Right atrium auricular region (tissue), 2 donors: ENCODE data around the gene TCHH. TPM values are rescaled to one million over a fixed set of nuclear protein-coding genes. Genes with fewer than 3 reads are reported as not detected.

ENCODE experiments used
- DNase-seq: peaks from one replicate; pipeline ENCODE4 v3.0.0-alpha.2; 2019; ENCODE audit warnings: low spot score
- H3K27ac ChIP-seq, 2 donors: fragments of 200-600 bp; sonication (generic); 1 replicate in 1 of 2; 2 replicates in 1 of 2; pipeline ENCODE4 v1.5.1; 2016 to 2019
- H3K27me3 ChIP-seq, 2 donors: fragments of 200-600 bp; sonication (generic); one replicate each; pipeline versions ENCODE4 v1.5.1 to v1.6.0; 2017 to 2019
- H3K36me3 ChIP-seq: fragments of 200-600 bp; sonication (generic); one replicate; pipeline ENCODE4 v1.5.1; 2016
- H3K4me1 ChIP-seq, 2 donors: fragments of 200-600 bp; sonication (generic); one replicate each; pipeline versions ENCODE4 v1.5.1 to v1.6.0; 2017 to 2019
- H3K4me3 ChIP-seq, 2 donors: fragments of 200-600 bp; sonication (generic); 1 replicate in 1 of 2; 2 replicates in 1 of 2; pipeline ENCODE4 v1.5.1; 2017 to 2019; ENCODE audit warnings: mild to moderate bottlenecking in 1 of 2, moderate library complexity in 1 of 2
- H3K9me3 ChIP-seq, 2 donors: fragments of 200-600 bp; sonication (generic); one replicate each; pipeline ENCODE4 v1.5.1; 2019
- CTCF ChIP-seq, 2 donors: fragments of 200-600 bp; sonication (generic); IDR thresholded peaks; one replicate each; pipeline ENCODE4 v1.5.1; 2019; ENCODE audit warnings: antibody characterized with exemption in 2 of 2
- total RNA-seq, 2 donors: library from RNA; depleted of rRNA; stranded (reverse); fragments of >200 nt; gene quantifications; one replicate each; pipeline ENCODE4 v1.1.0, GENCODE V29; 2016

Gene TCHH
- total RNA-seq, 2 donors from 2014 or later = 0.04 to 0.12 TPM

- no peak overlapping the region for H3K4me3 ChIP-seq
- H3K27me3 ChIP-seq = no peaks in the 10 kb centered on the region
- no peaks in the 10 kb centered on the region for H3K9me3 ChIP-seq
- no peaks in the 10 kb centered on the region for H3K4me1 ChIP-seq
- no peak overlapping the region for H3K27ac ChIP-seq
- DNase-seq = no peak
- no peaks in the 10 kb centered on the region for H3K36me3 ChIP-seq
- no peak for TF ChIP-seq CTCF (IDR thresholded peaks at IDR 0.05)
Measured at GRCh38 chr1:152125834-152126443, 10.7 kb upstream of the TCHH start.

- no peaks in the 10 kb centered on the region for H3K4me1 ChIP-seq
- no peaks in the 10 kb centered on the region for H3K9me3 ChIP-seq
- no peaks in the 10 kb centered on the region for H3K36me3 ChIP-seq
- H3K4me3 ChIP-seq = no peak overlapping the region
- DNase-seq = no peak
- H3K27ac ChIP-seq = no peak overlapping the region
- no peak for TF ChIP-seq CTCF (IDR thresholded peaks at IDR 0.05)
- H3K27me3 ChIP-seq = peaks cover 6 to 8% of the 10 kb centered on the region in 2 donors
Measured at GRCh38 chr1:152118915-152119314, 3.7 kb upstream of the TCHH start.

- TF ChIP-seq CTCF (IDR thresholded peaks at IDR 0.05) = no peak
- no peak for DNase-seq
- peaks cover 29 to 32% of the 10 kb centered on the region in 2 donors for H3K27me3 ChIP-seq
- H3K4me1 ChIP-seq = peaks cover 0 to 49% of the 10 kb centered on the region in 2 donors
- H3K4me3 ChIP-seq = peak overlapping the region in 1 of 2 donors; percentile 50
- H3K36me3 ChIP-seq = no peaks in the 10 kb centered on the region
- no peak overlapping the region for H3K27ac ChIP-seq
- H3K9me3 ChIP-seq = peaks cover 0 to 13% of the 10 kb centered on the region in 2 donors
Measured at GRCh38 chr1:152112885-152113432, 2.3 kb downstream of the TCHH start.

- no peak for TF ChIP-seq CTCF (IDR thresholded peaks at IDR 0.05)
- Histone ChIP-seq H3K27me3 (peaks cover 36 to 38% of the 10 kb centered on the region in 2 donors), H3K9me3 (peaks cover 0 to 20% of the 10 kb centered on the region in 2 donors), H3K27ac (no peak overlapping the region), H3K4me3 (peak overlapping the region; percentile 5 to 50), H3K36me3 (no peaks in the 10 kb centered on the region), H3K4me1 (peaks cover 0 to 53% of the 10 kb centered on the region in 2 donors)
- DNase-seq = no peak
Measured at GRCh38 chr1:152112101-152112884, 3.0 kb downstream of the TCHH start.

- TF ChIP-seq CTCF (IDR thresholded peaks at IDR 0.05) = no peak
- peaks cover 0 to 54% of the 10 kb centered on the region in 2 donors for H3K4me1 ChIP-seq
Measured at GRCh38 chr1:152111515-152111968, 3.7 kb downstream of the TCHH start.

More at GRCh38 chr1:152111515-152111968, 3.7 kb downstream of the TCHH start:
- H3K9me3 ChIP-seq = peaks cover 0 to 25% of the 10 kb centered on the region in 2 donors
- H3K27me3 ChIP-seq = peaks cover 41 to 42% of the 10 kb centered on the region in 2 donors
- no peak for DNase-seq
- H3K36me3 ChIP-seq = no peaks in the 10 kb centered on the region
- H3K27ac ChIP-seq = no peak overlapping the region
- peak overlapping the region; percentile 2 to 50 for H3K4me3 ChIP-seq
